ENCODE measurements around the gene TUSC1.
"Not testable (repeated sequence)": the region's sequence is repeated elsewhere in the genome, so short reads cannot be mapped to it uniquely, and the experiment has no call there.

Gene TUSC1

GRCh38 chr9:25677301-25678146 lies 720 bp downstream of the TUSC1 start:
- DNase-seq = peak; percentile 23
- no peak overlapping the region for H3K27ac Mint-ChIP-seq
- peaks cover 2% of the 10 kb centered on the region for H3K9me3 Mint-ChIP-seq
- CTCF ChIA-PET = no interaction called here
- H3K27me3 Mint-ChIP-seq = peaks cover 18% of the 10 kb centered on the region
- no peaks in the 10 kb centered on the region for H3K36me3 Mint-ChIP-seq
- H3K4me1 Mint-ChIP-seq = no peaks in the 10 kb centered on the region
- no peak overlapping the region for H3K4me3 Mint-ChIP-seq

DNA sequence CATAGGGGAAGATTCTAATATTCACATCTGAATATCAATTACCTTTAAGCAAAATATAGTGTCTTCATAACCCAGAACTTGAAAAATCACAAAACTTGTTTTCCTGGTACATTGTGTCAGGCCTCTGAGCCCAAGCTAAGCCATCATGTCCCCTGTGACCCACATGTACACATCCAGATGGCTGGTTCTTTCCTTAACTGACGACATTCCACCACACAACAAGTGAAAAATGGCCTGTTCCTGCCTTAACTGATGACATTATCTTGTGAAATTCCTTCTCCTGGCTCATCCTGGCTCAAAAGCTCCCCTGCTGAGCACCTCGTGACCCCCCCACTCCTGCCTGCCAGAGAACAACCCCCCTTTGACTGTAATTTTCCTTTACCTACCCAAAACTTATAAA lies 2.4 kb downstream of the TUSC1 start:
- H3K36me3 Mint-ChIP-seq, CTCF ChIA-PET, DNase-seq, H3K4me3 Mint-ChIP-seq, H3K4me1 Mint-ChIP-seq, H3K9me3 Mint-ChIP-seq, H3K27ac Mint-ChIP-seq: not testable (repeated sequence)
- H3K27me3 Mint-ChIP-seq = peaks cover 18% of the 10 kb centered on the region

DNA sequence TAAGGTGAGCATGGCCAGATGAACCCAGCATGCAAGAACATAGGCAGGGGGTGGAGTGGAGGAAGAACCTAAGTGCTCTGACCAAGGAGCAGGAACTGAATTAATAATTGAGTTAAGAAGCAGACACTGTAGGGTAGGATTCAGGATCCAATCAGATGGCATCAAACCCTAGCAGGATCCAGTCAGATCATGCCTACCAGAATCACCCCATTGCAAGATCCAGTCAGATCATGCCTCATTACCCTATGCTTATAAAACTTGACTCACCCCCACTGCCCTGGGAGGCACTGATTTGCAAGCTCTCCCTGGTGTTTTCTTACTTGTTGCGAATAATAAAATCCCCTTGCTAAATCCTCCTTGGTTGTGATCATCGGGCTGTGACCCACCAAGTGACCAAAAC lies 19.7 kb downstream of the TUSC1 start:
- H3K4me3 Mint-ChIP-seq = no peak overlapping the region
- H3K9me3 Mint-ChIP-seq = peaks cover 2% of the 10 kb centered on the region
- H3K27ac Mint-ChIP-seq = no peak overlapping the region
- no peaks in the 10 kb centered on the region for H3K4me1 Mint-ChIP-seq
- no peaks in the 10 kb centered on the region for H3K27me3 Mint-ChIP-seq
- DNase-seq = no peak
- CTCF ChIA-PET = no interaction called here
- H3K36me3 Mint-ChIP-seq = no peaks in the 10 kb centered on the region

GRCh38 chr9:25654417-25654816 lies 23.8 kb downstream of the TUSC1 start:
- Mint-ChIP-seq H3K36me3 (no peaks in the 10 kb centered on the region), H3K27ac (no peak overlapping the region), H3K9me3 (no peaks in the 10 kb centered on the region), H3K4me3 (no peak overlapping the region), H3K27me3 (no peaks in the 10 kb centered on the region), H3K4me1 (no peaks in the 10 kb centered on the region)
- CTCF ChIA-PET = no interaction called here
- no peak for DNase-seq

DNA sequence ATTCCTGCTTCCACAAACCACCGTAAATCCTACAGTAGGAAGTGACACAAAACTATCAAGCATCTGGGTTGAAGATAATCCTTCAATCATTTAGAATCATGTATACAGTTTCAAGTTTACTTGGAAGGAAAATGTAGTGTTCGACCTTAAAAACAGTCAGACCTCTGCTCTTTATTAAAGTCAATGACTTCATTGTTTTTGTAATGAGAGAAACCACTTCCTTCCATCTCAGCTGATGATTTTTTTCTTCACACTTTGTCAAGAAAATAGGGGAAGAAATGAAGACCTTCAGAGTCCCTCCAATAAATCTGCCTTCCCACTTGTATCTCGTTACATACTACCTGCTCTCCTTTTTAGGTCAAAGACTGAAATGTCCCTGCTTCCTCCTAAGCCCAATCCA lies 30.1 kb downstream of the TUSC1 start:
- CTCF ChIA-PET = no interaction called here
- H3K27ac Mint-ChIP-seq = no peak overlapping the region
- H3K36me3 Mint-ChIP-seq = no peaks in the 10 kb centered on the region

GRCh38 chr9:25636026-25636425 lies 42.2 kb downstream of the TUSC1 start:
- no peak for DNase-seq
- H3K27ac Mint-ChIP-seq = no peak overlapping the region
- H3K9me3 Mint-ChIP-seq = peaks cover 2% of the 10 kb centered on the region
- no peaks in the 10 kb centered on the region for H3K27me3 Mint-ChIP-seq
- CTCF ChIA-PET = no interaction called here
- H3K4me3 Mint-ChIP-seq = no peak overlapping the region
- H3K4me1 Mint-ChIP-seq = no peaks in the 10 kb centered on the region
- no peaks in the 10 kb centered on the region for H3K36me3 Mint-ChIP-seq

More for the DNA sequence above, 30.1 kb downstream of the TUSC1 start:
- DNase-seq = no peak
- Mint-ChIP-seq H3K4me3 (no peak overlapping the region), H3K9me3 (peaks cover 11% of the 10 kb centered on the region), H3K4me1 (no peaks in the 10 kb centered on the region), H3K27me3 (no peaks in the 10 kb centered on the region)

GRCh38 chr9:25629231-25629630 lies 49.0 kb downstream of the TUSC1 start:
- Mint-ChIP-seq H3K4me1 (no peaks in the 10 kb centered on the region), H3K4me3 (no peak overlapping the region), H3K36me3 (no peaks in the 10 kb centered on the region), H3K27ac (no peak overlapping the region), H3K27me3 (no peaks in the 10 kb centered on the region), H3K9me3 (peaks cover 8% of the 10 kb centered on the region)
- CTCF ChIA-PET = no interaction called here
- DNase-seq = no peak

Measured in activated naive CD4-positive, alpha-beta T cell treated with anti-CD3 and anti-CD28 coated beads, Interleukin-2, amount 10 ng/mL, durations not matched to agents 7 days and 5 days (primary cell).